Keratinocyte (primary cell): ENCODE data around the gene DISC1. TPM values are rescaled to one million over a fixed set of nuclear protein-coding genes. Genes with fewer than 3 reads are reported as not detected.

Experiments
- DNase-seq: peaks from one replicate; pipeline ENCODE4 v3.0.0-alpha.2; 2011; ENCODE audit warnings: low read depth, missing footprints, low spot score
- FAIRE-seq: peaks from 2 replicates; lab custom pipeline; 2011; peaks lifted over from hg19 to GRCh38; lab: Jason Lieb, UNC
- H2AFZ ChIP-seq: 2 replicates; pipeline ENCODE4 v1.6.0; 2012; ENCODE audit warnings: low read length, control low read depth, inconsistent platforms; ENCODE audit not compliant: control insufficient read depth
- H3K27ac ChIP-seq: 2 replicates; pipeline ENCODE4 v1.5.1; 2011; ENCODE audit warnings: low read length; ENCODE audit not compliant: control insufficient read depth, insufficient read depth
- H3K27me3 ChIP-seq: 3 replicates; pipeline ENCODE4 v1.6.0; 2011; ENCODE audit warnings: low read length; ENCODE audit not compliant: control insufficient read depth, insufficient read depth; ENCODE audit errors: extremely low read depth
- H3K36me3 ChIP-seq, 2 experiments: 2 replicates in 1 of 2; 3 replicates in 1 of 2; pipeline ENCODE4 v1.5.1; 2011; ENCODE audit warnings: low read length in 2 of 2, mild to moderate bottlenecking in 1 of 2; ENCODE audit not compliant: control insufficient read depth in 2 of 2, insufficient read depth in 2 of 2; ENCODE audit errors: extremely low read depth in 1 of 2
- H3K4me1 ChIP-seq: 3 replicates; pipeline ENCODE4 v1.5.1; 2011; ENCODE audit warnings: low read length; ENCODE audit not compliant: control insufficient read depth, insufficient read depth; ENCODE audit errors: extremely low read depth
- H3K4me2 ChIP-seq: 3 replicates; pipeline ENCODE4 v1.6.0; 2011; ENCODE audit warnings: low read depth, low read length; ENCODE audit not compliant: control insufficient read depth, insufficient read depth; ENCODE audit errors: extremely low read depth
- H3K4me3 ChIP-seq, 3 experiments: fragments of 200-600 bp in 1 of 3; sonication (generic) in 1 of 3; 2 replicates in 2 of 3; 3 replicates in 1 of 3; pipeline ENCODE4 v1.5.1; 2011 to 2016; ENCODE audit warnings: low read length in 3 of 3, mild to moderate bottlenecking in 3 of 3, control low read depth in 2 of 3, inconsistent platforms in 1 of 3, low read depth in 1 of 3, mixed read lengths in 1 of 3, mixed run types in 1 of 3, moderate library complexity in 1 of 3; ENCODE audit not compliant: control insufficient read depth in 2 of 3, insufficient read depth in 2 of 3; ENCODE audit errors: extremely low read depth in 1 of 3
- H3K79me2 ChIP-seq: 2 replicates; pipeline ENCODE4 v1.6.0; 2012; ENCODE audit warnings: low read length; ENCODE audit not compliant: control insufficient read depth, insufficient read depth
- H3K9ac ChIP-seq: 3 replicates; pipeline ENCODE4 v1.6.0; 2011; ENCODE audit warnings: low read length; ENCODE audit not compliant: control insufficient read depth, insufficient read depth; ENCODE audit errors: extremely low read depth
- H3K9me1 ChIP-seq: 3 replicates; pipeline ENCODE4 v1.6.0; 2011; ENCODE audit warnings: low read length; ENCODE audit not compliant: control insufficient read depth, insufficient read depth; ENCODE audit errors: extremely low read depth
- H3K9me3 ChIP-seq: 2 replicates; pipeline ENCODE4 v1.5.1; 2012; ENCODE audit warnings: low read depth, low read length; ENCODE audit not compliant: control insufficient read depth
- H4K20me1 ChIP-seq: 3 replicates; pipeline ENCODE4 v1.6.0; 2011; ENCODE audit warnings: low read length; ENCODE audit not compliant: control insufficient read depth, insufficient read depth; ENCODE audit errors: extremely low read depth
- CTCF ChIP-seq, 3 experiments: IDR thresholded peaks in 1 of 3; conservative IDR thresholded peaks in 1 of 3; optimal IDR thresholded peaks in 1 of 3; 2 replicates in 2 of 3; 3 replicates in 1 of 3; pipeline versions ENCODE3 to v1.5.1; 2011; ENCODE audit warnings: low read length in 3 of 3, mild to moderate bottlenecking in 3 of 3, moderate library complexity in 2 of 3, control low read depth in 1 of 3, inconsistent platforms in 1 of 3; ENCODE audit not compliant: insufficient read depth in 2 of 3; ENCODE audit errors: extremely low read depth in 1 of 3
- EZH2 ChIP-seq: IDR thresholded peaks from one replicate; pipeline ENCODE4 v1.6.1; 2012; ENCODE audit warnings: inconsistent platforms, mild to moderate bottlenecking, low read length, moderate library complexity
- dilution Hi-C: fragments of 300-500 bp; cut with MboI; formaldehyde crosslinking; loops from one replicate; pipeline ENCODE4 v1.7.0; 2020; ENCODE audit warnings: low sequenced_read_pairs; ENCODE audit not compliant: extremely low pct_ligation_motif_present
- polyA plus RNA-seq, 5 experiments: library from polyadenylated mRNA; depleted of rRNA in 3 of 5; stranded (reverse) in 3 of 5; stranded (forward) in 1 of 5; unstranded in 1 of 5; fragments of >200 nt; gene quantifications; 1 replicate in 1 of 5; 2 replicates in 3 of 5; 3 replicates in 1 of 5; pipeline versions ENCODE4 v1.2.1 to v1.2.3, GENCODE V29; 2011 to 2012; ENCODE audit warnings: missing spikeins in 2 of 5, low read depth in 1 of 5, low replicate concordance in 1 of 5

Gene DISC1
- polyA plus RNA-seq, 1 donor (not counting 4 experiments of a cell fraction or from before 2014, with no cell fraction given): 0.47 TPM

GRCh38 chr1:231882333-231882732 lies 255.7 kb downstream of the DISC1 start:
- H3K79me2 ChIP-seq: no peaks in the 10 kb centered on the region
- H3K9me1 ChIP-seq: no peaks in the 10 kb centered on the region
- no peak overlapping the region for H2AFZ ChIP-seq
- no peak overlapping the region for H3K4me2 ChIP-seq
- DNase-seq: no peak
- TF ChIP-seq CTCF (optimal IDR thresholded peaks at IDR 0.05 in 1 of 3, IDR thresholded peaks at IDR 0.05 in 1 of 3, conservative IDR thresholded peaks at IDR 0.05 in 1 of 3; ENCODE audit: extremely low read depth in 1 of 3, insufficient read depth in 2 of 3, low read length in 3 of 3) (no peak), EZH2 (no peak)
- no peak overlapping the region for H3K9ac ChIP-seq
- dilution Hi-C loops: no loop called here
- no peaks in the 10 kb centered on the region for H3K36me3 ChIP-seq
- no peaks in the 10 kb centered on the region for H3K27me3 ChIP-seq
- no peaks in the 10 kb centered on the region for H3K4me1 ChIP-seq
- no peaks in the 10 kb centered on the region for H3K9me3 ChIP-seq
- no peak overlapping the region for H3K27ac ChIP-seq
- no peak overlapping the region for H3K4me3 ChIP-seq
- H4K20me1 ChIP-seq: no peaks in the 10 kb centered on the region
- FAIRE-seq: no peak

GRCh38 chr1:231882790-231883189 lies 256.2 kb downstream of the DISC1 start:
- FAIRE-seq (no peak), DNase-seq (no peak)
- TF ChIP-seq EZH2 (no peak), CTCF (optimal IDR thresholded peaks at IDR 0.05 in 1 of 3, IDR thresholded peaks at IDR 0.05 in 1 of 3, conservative IDR thresholded peaks at IDR 0.05 in 1 of 3; ENCODE audit: extremely low read depth in 1 of 3, insufficient read depth in 2 of 3, low read length in 3 of 3) (no peak)
- Histone ChIP-seq H3K79me2 (no peaks in the 10 kb centered on the region), H3K27ac (no peak overlapping the region), H3K4me1 (no peaks in the 10 kb centered on the region), H3K36me3 (no peaks in the 10 kb centered on the region), H3K4me2 (no peak overlapping the region), H3K9me1 (no peaks in the 10 kb centered on the region), H2AFZ (no peak overlapping the region), H3K9ac (no peak overlapping the region), H3K4me3 (no peak overlapping the region), H3K9me3 (no peaks in the 10 kb centered on the region), H3K27me3 (no peaks in the 10 kb centered on the region), H4K20me1 (no peaks in the 10 kb centered on the region)
- dilution Hi-C loops: no loop called here
